ENCODE measurements around the gene TPCN2. TPM values are rescaled to one million over a fixed set of nuclear protein-coding genes. Genes with fewer than 3 reads are reported as not detected.

Gene TPCN2
- total and polyA plus RNA-seq, 2 of the 8 experiments (the other 6 are each of a cell fraction or from before 2014, with no cell fraction given) = 9.7 to 18.6 TPM

DNA sequence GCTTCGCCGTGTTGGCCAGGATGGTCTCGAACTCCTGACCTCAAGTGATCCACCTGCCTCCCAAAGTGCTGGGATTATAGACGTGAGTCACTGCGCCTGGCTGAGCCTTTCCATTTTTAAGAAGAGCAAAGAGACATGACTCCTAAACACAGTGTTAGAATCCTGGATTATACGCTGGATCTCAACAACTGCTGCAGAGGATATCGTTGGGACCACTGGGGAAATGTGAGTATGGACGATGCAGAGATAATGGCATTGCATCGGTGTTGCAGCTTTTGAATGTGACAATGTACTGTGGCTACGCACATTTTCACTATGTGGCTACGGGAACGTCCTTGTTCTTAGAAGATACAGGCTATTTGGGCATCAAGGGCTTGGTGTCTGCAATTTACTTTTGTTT lies 41.9 kb upstream of the TPCN2 start:
- Histone ChIP-seq H3K14ac (ENCODE audit: insufficient read length) (no peak overlapping the region), H4K5ac (ENCODE audit: insufficient read length, low read depth, low read length) (no peak overlapping the region), H3K23ac (ENCODE audit: insufficient read length) (no peak overlapping the region), H3K4me1 (replicated peaks in 1 of 4; ENCODE audit: control insufficient read depth in 3 of 4, insufficient read depth in 4 of 4, low read length in 3 of 4) (peaks cover 4 to 17% (median 11%) of the 10 kb centered on the region in 4 experiments), H2BK20ac (ENCODE audit: low read length) (no peak overlapping the region), H3K23me2 (ENCODE audit: low read depth, low read length) (peaks cover 3% of the 10 kb centered on the region; the same call in 1 of the 2 replicates), H2BK15ac (ENCODE audit: low read length) (no peak overlapping the region), H3K27me3 (replicated peaks in 1 of 4; ENCODE audit: control insufficient read depth in 3 of 4, extremely low read depth in 1 of 4, insufficient read depth in 3 of 4, low read length in 3 of 4) (no peaks in the 10 kb centered on the region), H3K9me3 (ENCODE audit: insufficient read depth in 2 of 2, low read depth in 1 of 2, low read length in 1 of 2) (no peaks in the 10 kb centered on the region), H2BK12ac (ENCODE audit: low read depth, low read length) (no peak overlapping the region), H3K79me2 (ENCODE audit: control insufficient read depth in 1 of 2, insufficient read depth in 2 of 2, low read length in 2 of 2) (no peaks in the 10 kb centered on the region), H4K20me1 (replicated peaks in 1 of 2; ENCODE audit: control insufficient read depth in 1 of 2, insufficient read depth in 2 of 2, low read length in 2 of 2) (no peaks in the 10 kb centered on the region), H4K91ac (replicated peaks; ENCODE audit: insufficient read length, low read length) (no peak overlapping the region), H2BK5ac (ENCODE audit: low read depth, low read length) (no peak overlapping the region), H2BK120ac (replicated peaks; ENCODE audit: low read depth, low read length) (no peak overlapping the region), H3K27ac (ENCODE audit: low read depth, low read length) (no peak overlapping the region), H3K9ac (replicated peaks in 1 of 4; ENCODE audit: extremely low read depth in 1 of 4, low read depth in 3 of 4, low read length in 3 of 4) (no peak overlapping the region), H3K4ac (replicated peaks; ENCODE audit: insufficient read length, low read depth, low read length) (no peak overlapping the region), H3K4me2 (ENCODE audit: insufficient read depth in 1 of 2, low read depth in 2 of 2, low read length in 2 of 2) (no peak overlapping the region), H2AFZ (ENCODE audit: low read length) (no peak overlapping the region), H2AK5ac (ENCODE audit: low read depth, low read length) (no peak overlapping the region), H3K4me3 (ENCODE audit: extremely low read depth in 1 of 4, insufficient read depth in 2 of 4, low read depth in 3 of 4, low read length in 4 of 4) (no peak overlapping the region), H3K18ac (ENCODE audit: extremely low read depth, low read length) (no peak overlapping the region), H3K79me1 (ENCODE audit: low read depth, low read length) (no peaks in the 10 kb centered on the region), H3K36me3 (ENCODE audit: control insufficient read depth in 2 of 4, insufficient read depth in 4 of 4, low read length in 3 of 4) (no peaks in the 10 kb centered on the region; a peak in 1 of 8 replicates), H4K8ac (ENCODE audit: extremely low read depth, insufficient read depth, low read length) (no peak overlapping the region), H3K56ac (replicated peaks; ENCODE audit: insufficient read length, low read depth, low read length) (no peak overlapping the region)
- DNase-seq (ENCODE audit: low read depth in 1 of 2, low spot score in 2 of 2) = no peak
- ChIA-PET POLR2A (ENCODE audit: partially characterized antibody) (no interaction called here), CTCF (ENCODE audit: partially characterized antibody) (interaction anchor here (0.8 to 2.2 kb wide), 2 partner anchors 52 to 81 kb away, joined by 3 to 4 read pairs; no protein-coding TSS in a partner anchor)
- FAIRE-seq = no peak
- TF ChIP-seq KDM4A (IDR thresholded peaks at IDR 0.05; ENCODE audit: low read depth, low read length, severe bottlenecking) (no peak), TEAD4 (IDR thresholded peaks at IDR 0.05; ENCODE audit: low read depth, low read length) (no peak), MAFK (IDR thresholded peaks at IDR 0.05; ENCODE audit: low read depth, low read length) (no peak), EZH2 (IDR thresholded peaks at IDR 0.05; ENCODE audit: low read depth, low read length, severe bottlenecking) (no peak), FOSL1 (IDR thresholded peaks at IDR 0.05; ENCODE audit: insufficient read depth, low read depth, low read length) (no peak), PHF8 (conservative IDR thresholded peaks at IDR 0.05; ENCODE audit: low read depth, low read length) (no peak), JUN (IDR thresholded peaks at IDR 0.05; ENCODE audit: low read depth, low read length) (no peak), NRF1 (IDR thresholded peaks at IDR 0.05; ENCODE audit: low read depth, low read length) (no peak)
- TF ChIP-seq, protein P1, sequence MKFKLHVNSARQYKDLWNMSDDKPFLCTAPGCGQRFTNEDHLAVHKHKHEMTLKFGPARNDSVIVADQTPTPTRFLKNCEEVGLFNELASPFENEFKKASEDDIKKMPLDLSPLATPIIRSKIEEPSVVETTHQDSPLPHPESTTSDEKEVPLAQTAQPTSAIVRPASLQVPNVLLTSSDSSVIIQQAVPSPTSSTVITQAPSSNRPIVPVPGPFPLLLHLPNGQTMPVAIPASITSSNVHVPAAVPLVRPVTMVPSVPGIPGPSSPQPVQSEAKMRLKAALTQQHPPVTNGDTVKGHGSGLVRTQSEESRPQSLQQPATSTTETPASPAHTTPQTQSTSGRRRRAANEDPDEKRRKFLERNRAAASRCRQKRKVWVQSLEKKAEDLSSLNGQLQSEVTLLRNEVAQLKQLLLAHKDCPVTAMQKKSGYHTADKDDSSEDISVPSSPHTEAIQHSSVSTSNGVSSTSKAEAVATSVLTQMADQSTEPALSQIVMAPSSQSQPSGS (IDR thresholded peaks at IDR 0.05; ENCODE audit: low read length) = no peak
- WGBS, 2 experiments (ENCODE audit: extremely low coverage in 1 of 2, insufficient coverage in 1 of 2, insufficient read length in 1 of 2, insufficient replicate concordance in 2 of 2, low coverage in 1 of 2, low lambda C conversion rate in 2 of 2, missing lambda C conversion rate in 1 of 2) = 88% methylated on average over 12 of the region's 12 CpGs; no CpG with 5 or more reads in 1 of the 2 experiments
